H9 (cell line): ENCODE data around the gene TRIM2. TPM values are rescaled to one million over a fixed set of nuclear protein-coding genes. Genes with fewer than 3 reads are reported as not detected.
A peak's percentile ranks its signal among the peaks of the same experiment; 100 is the strongest.

Experiments
- DNase-seq: peaks from one replicate; pipeline ENCODE4 v3.0.0-alpha.2; 2017
- H2AFZ ChIP-seq: one replicate; pipeline ENCODE4 v1.6.1; 2013; ENCODE audit warnings: mild to moderate bottlenecking, low read length, control low read depth, moderate library complexity
- H2AK5ac ChIP-seq: 2 replicates; pipeline ENCODE4 v1.6.1; 2013; ENCODE audit warnings: low read length, control low read depth, mixed read lengths; ENCODE audit not compliant: insufficient read length
- H2BK120ac ChIP-seq: one replicate; pipeline ENCODE4 v1.6.1; 2013; ENCODE audit warnings: low read depth, mild to moderate bottlenecking, low read length, control low read depth, inconsistent platforms; ENCODE audit not compliant: poor library complexity, severe bottlenecking
- H2BK12ac ChIP-seq: 2 replicates; pipeline ENCODE4 v1.6.1; 2013; ENCODE audit warnings: low read length, control low read depth, mixed read lengths, low read depth; ENCODE audit not compliant: insufficient read length
- H2BK15ac ChIP-seq: 2 replicates; pipeline ENCODE4 v1.6.1; 2013; ENCODE audit warnings: low read depth, low read length, control low read depth
- H2BK20ac ChIP-seq: one replicate; pipeline ENCODE4 v1.6.1; 2013; ENCODE audit warnings: low read depth, mild to moderate bottlenecking, low read length, control low read depth, inconsistent platforms; ENCODE audit not compliant: poor library complexity, severe bottlenecking
- H2BK5ac ChIP-seq: 2 replicates; pipeline ENCODE4 v1.6.1; 2013; ENCODE audit warnings: low read length, control low read depth, mixed read lengths; ENCODE audit not compliant: insufficient read length
- H3K14ac ChIP-seq: 2 replicates; pipeline ENCODE4 v1.6.1; 2013; ENCODE audit warnings: low read length, control low read depth; ENCODE audit not compliant: insufficient read depth
- H3K18ac ChIP-seq: 2 replicates; pipeline ENCODE4 v1.6.1; 2013; ENCODE audit warnings: low read depth, mild to moderate bottlenecking, mixed read lengths, low read length, control low read depth; ENCODE audit not compliant: insufficient read length
- H3K23ac ChIP-seq: 2 replicates; pipeline ENCODE4 v1.6.1; 2013; ENCODE audit warnings: low read length, control low read depth, mixed read lengths, low read depth; ENCODE audit not compliant: insufficient read length
- H3K23me2 ChIP-seq: 2 replicates; pipeline ENCODE4 v1.6.1; 2013; ENCODE audit warnings: low read depth, mild to moderate bottlenecking, mixed read lengths, low read length, control low read depth; ENCODE audit not compliant: insufficient read length, poor library complexity, severe bottlenecking
- H3K27ac ChIP-seq: 2 replicates; pipeline ENCODE4 v1.5.1; 2013; ENCODE audit warnings: low read length, control low read depth, mixed read lengths, low read depth; ENCODE audit not compliant: insufficient read length
- H3K27me3 ChIP-seq: 2 replicates; pipeline ENCODE4 v1.6.1; 2013; ENCODE audit warnings: low read length, control low read depth, inconsistent platforms; ENCODE audit not compliant: insufficient read depth
- H3K4ac ChIP-seq: 2 replicates; pipeline ENCODE4 v1.6.1; 2013; ENCODE audit warnings: low read depth, mild to moderate bottlenecking, control low read depth, inconsistent platforms, low read length, moderate library complexity
- H3K4me1 ChIP-seq: 2 replicates; pipeline ENCODE4 v1.6.1; 2013; ENCODE audit warnings: low read length, control low read depth, inconsistent platforms; ENCODE audit not compliant: insufficient read depth
- H3K4me2 ChIP-seq: 2 replicates; pipeline ENCODE4 v1.6.1; 2013; ENCODE audit warnings: low read length, control low read depth, mixed read lengths; ENCODE audit not compliant: insufficient read length, insufficient read depth
- H3K56ac ChIP-seq: 2 replicates; pipeline ENCODE4 v1.6.1; 2013; ENCODE audit warnings: low read depth, mild to moderate bottlenecking, mixed read lengths, low read length, control low read depth; ENCODE audit not compliant: insufficient read length
- H3K79me1 ChIP-seq: 2 replicates; pipeline ENCODE4 v1.6.1; 2013; ENCODE audit warnings: low read depth, mild to moderate bottlenecking, moderate library complexity, low read length, control low read depth, inconsistent platforms; ENCODE audit not compliant: insufficient read depth, poor library complexity, severe bottlenecking
- H3K79me2 ChIP-seq: 2 replicates; pipeline ENCODE4 v1.6.1; 2013; ENCODE audit warnings: low read length, control low read depth, inconsistent platforms; ENCODE audit not compliant: insufficient read depth
- H3K9ac ChIP-seq: 2 replicates; pipeline ENCODE4 v1.6.1; 2013; ENCODE audit warnings: low read length, control low read depth, mixed read lengths; ENCODE audit not compliant: insufficient read length; ENCODE audit errors: extremely low read depth
- H3K9me3 ChIP-seq: one replicate; pipeline ENCODE4 v1.6.1; 2013; ENCODE audit warnings: low read depth, low read length, inconsistent platforms; ENCODE audit not compliant: control insufficient read depth
- H3T11ph ChIP-seq: one replicate; pipeline ENCODE4 v1.6.1; 2013; ENCODE audit warnings: mild to moderate bottlenecking, low read length, control low read depth, inconsistent platforms
- H4K20me1 ChIP-seq: one replicate; pipeline ENCODE4 v1.6.1; 2013; ENCODE audit not compliant: control insufficient read depth, insufficient read length, insufficient read depth
- H4K5ac ChIP-seq: 2 replicates; pipeline ENCODE4 v1.6.1; 2013; ENCODE audit warnings: low read depth, mild to moderate bottlenecking, mixed read lengths, low read length, control low read depth; ENCODE audit not compliant: insufficient read length
- H4K8ac ChIP-seq: replicated peaks from 2 replicates; pipeline ENCODE4 v1.6.1; 2013; ENCODE audit warnings: low read length, control low read depth, mixed read lengths, low read depth; ENCODE audit not compliant: insufficient read length
- H4K91ac ChIP-seq: 2 replicates; pipeline ENCODE4 v1.6.1; 2013; ENCODE audit warnings: low read depth, mild to moderate bottlenecking, moderate library complexity, mixed read lengths, low read length, control low read depth; ENCODE audit not compliant: insufficient read length
- H3K27ac Mint-ChIP-seq, 3 experiments: 2 replicates in 2 of 3; 3 replicates in 1 of 3; pipeline ENCODE4 v1.8.0; 2020 to 2021; ENCODE audit warnings: mixed read lengths in 3 of 3, mild to moderate bottlenecking in 1 of 3, moderate library complexity in 1 of 3
- H3K27me3 Mint-ChIP-seq: 2 replicates; pipeline ENCODE4 v1.8.0; 2021; ENCODE audit warnings: low read depth, mild to moderate bottlenecking, moderate library complexity, mixed read lengths
- H3K36me3 Mint-ChIP-seq, 3 experiments: 2 replicates in 2 of 3; 3 replicates in 1 of 3; pipeline ENCODE4 v1.8.0; 2020 to 2021; ENCODE audit warnings: low read depth in 3 of 3, mixed read lengths in 3 of 3; ENCODE audit not compliant: insufficient read depth in 1 of 3
- H3K4me1 Mint-ChIP-seq, 2 experiments: 2 replicates each; pipeline ENCODE4 v1.8.0; 2020; ENCODE audit warnings: mixed read lengths in 2 of 2
- H3K4me3 Mint-ChIP-seq, 2 experiments: 2 replicates in 1 of 2; 3 replicates in 1 of 2; pipeline ENCODE4 v1.8.0; 2020 to 2021; ENCODE audit warnings: mild to moderate bottlenecking in 2 of 2, mixed read lengths in 2 of 2, moderate library complexity in 1 of 2
- H3K9me3 Mint-ChIP-seq, 2 experiments: 2 replicates in 1 of 2; 3 replicates in 1 of 2; pipeline ENCODE4 v1.8.0; 2020; ENCODE audit warnings: mild to moderate bottlenecking in 2 of 2, mixed read lengths in 2 of 2, moderate library complexity in 1 of 2
- CTCF ChIP-seq: fragments of 200-600 bp; sonication (generic); conservative IDR thresholded peaks from 3 replicates; pipeline ENCODE4 v1.8.0; 2021; ENCODE audit warnings: antibody characterized with exemption, mild to moderate bottlenecking
- WGBS: extraction: QIAGEN DNeasy Blood & Tissue Kit; methylation state at CpG from one replicate; pipeline ENCODE4 v1.1.7; 2013; ENCODE audit warnings: missing lambda C conversion rate, low lambda C conversion rate, mixed read lengths; ENCODE audit not compliant: insufficient read length; ENCODE audit errors: extremely low coverage; 5-methylcytosine and 5-hydroxymethylcytosine counted together
- total RNA-seq: library from RNA; stranded (reverse); gene quantifications from 2 replicates; pipeline ENCODE4 v1.2.1, GENCODE V29; 2021

Gene TRIM2
- total RNA-seq, 1 experiment from 2014 or later, result 28.9 TPM

- H3K4me1 Mint-ChIP-seq, result peaks cover 17 to 18% of the 10 kb centered on the region in 2 experiments
- no peaks in the 10 kb centered on the region for H3K23me2 ChIP-seq
- no peak overlapping the region for H2BK120ac ChIP-seq
- no peaks in the 10 kb centered on the region for H3K27me3 Mint-ChIP-seq
- no peak overlapping the region for H3K27ac ChIP-seq
- no peak overlapping the region for H3K18ac ChIP-seq
- H4K5ac ChIP-seq, result no peak overlapping the region
- H2AK5ac ChIP-seq, result no peak overlapping the region
- no peaks in the 10 kb centered on the region for H3K79me2 ChIP-seq
- no peak overlapping the region for H2BK20ac ChIP-seq
- TF ChIP-seq CTCF, result no peak
- H4K20me1 ChIP-seq, result no peaks in the 10 kb centered on the region
- no peaks in the 10 kb centered on the region for H3K27me3 ChIP-seq
- H2BK12ac ChIP-seq, result no peak overlapping the region
- H3T11ph ChIP-seq, result no peak overlapping the region
- H2AFZ ChIP-seq, result no peak overlapping the region
- no peak overlapping the region for H3K56ac ChIP-seq
- no peaks in the 10 kb centered on the region for H3K9me3 Mint-ChIP-seq
- H3K4ac ChIP-seq, result no peak overlapping the region
- H2BK15ac ChIP-seq, result no peak overlapping the region
- DNase-seq, result no peak
- H3K27ac Mint-ChIP-seq, result peak overlapping the region in 1 of 3 experiments; percentile 30; a peak in 3 of 7 replicates
- H3K4me2 ChIP-seq, result no peak overlapping the region
- no peak overlapping the region for H3K4me3 Mint-ChIP-seq
- no CpG with 5 or more reads among the region's 7 CpGs for WGBS
- H4K8ac ChIP-seq, result no peak overlapping the region
- H3K79me1 ChIP-seq, result no peaks in the 10 kb centered on the region
- no peaks in the 10 kb centered on the region for H3K36me3 Mint-ChIP-seq
- H3K23ac ChIP-seq, result no peak overlapping the region
- no peak overlapping the region for H4K91ac ChIP-seq
- H3K4me1 ChIP-seq, result no peaks in the 10 kb centered on the region
- H3K14ac ChIP-seq, result no peak overlapping the region
- H3K9me3 ChIP-seq, result no peaks in the 10 kb centered on the region
- H2BK5ac ChIP-seq, result no peak overlapping the region
- no peak overlapping the region for H3K9ac ChIP-seq
Observed at GRCh38 chr4:153177841-153178240, 26.4 kb upstream of the TRIM2 start.
